ENCODE measurements around the gene WDR4.

WDR4 gene

DNA sequence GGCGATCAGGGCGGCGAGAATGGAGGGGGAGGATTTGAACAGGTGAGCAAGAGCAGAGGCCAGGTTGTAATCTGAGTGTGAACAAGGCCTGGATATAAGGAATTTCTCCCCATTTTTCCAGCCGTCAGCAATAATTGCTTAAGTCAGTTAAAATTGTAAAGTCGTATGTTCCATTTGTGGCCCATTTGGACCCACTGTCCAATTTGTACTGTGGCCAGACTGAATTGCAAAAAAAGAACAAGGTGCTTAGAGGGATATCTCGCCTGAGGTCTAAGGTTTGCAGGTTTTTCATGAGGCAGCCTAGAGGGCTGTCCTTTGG, 45.1 kb upstream of the WDR4 start:
- H4K20me1 ChIP-seq (ENCODE audit: control insufficient read depth, insufficient read depth, low read depth, low read length) = no peaks in the 10 kb centered on the region
- H3K4me3 ChIP-seq (ENCODE audit: low read length) = peak overlapping the region; percentile 63
- H3K4me2 ChIP-seq (ENCODE audit: low read length) = peak overlapping the region; percentile 78
- no peaks in the 10 kb centered on the region for H3K27me3 ChIP-seq (ENCODE audit: control insufficient read depth, low read length)
- H3K9me3 ChIP-seq (ENCODE audit: control insufficient read depth, insufficient read depth, low read length) = no peaks in the 10 kb centered on the region
- no peaks in the 10 kb centered on the region for H3K36me3 ChIP-seq (ENCODE audit: control insufficient read depth, low read length)
- no peak for TF ChIP-seq EZH2phosphoT487 (IDR thresholded peaks at IDR 0.05; ENCODE audit: borderline replicate concordance, low read length)
- TF ChIP-seq, protein P1, sequence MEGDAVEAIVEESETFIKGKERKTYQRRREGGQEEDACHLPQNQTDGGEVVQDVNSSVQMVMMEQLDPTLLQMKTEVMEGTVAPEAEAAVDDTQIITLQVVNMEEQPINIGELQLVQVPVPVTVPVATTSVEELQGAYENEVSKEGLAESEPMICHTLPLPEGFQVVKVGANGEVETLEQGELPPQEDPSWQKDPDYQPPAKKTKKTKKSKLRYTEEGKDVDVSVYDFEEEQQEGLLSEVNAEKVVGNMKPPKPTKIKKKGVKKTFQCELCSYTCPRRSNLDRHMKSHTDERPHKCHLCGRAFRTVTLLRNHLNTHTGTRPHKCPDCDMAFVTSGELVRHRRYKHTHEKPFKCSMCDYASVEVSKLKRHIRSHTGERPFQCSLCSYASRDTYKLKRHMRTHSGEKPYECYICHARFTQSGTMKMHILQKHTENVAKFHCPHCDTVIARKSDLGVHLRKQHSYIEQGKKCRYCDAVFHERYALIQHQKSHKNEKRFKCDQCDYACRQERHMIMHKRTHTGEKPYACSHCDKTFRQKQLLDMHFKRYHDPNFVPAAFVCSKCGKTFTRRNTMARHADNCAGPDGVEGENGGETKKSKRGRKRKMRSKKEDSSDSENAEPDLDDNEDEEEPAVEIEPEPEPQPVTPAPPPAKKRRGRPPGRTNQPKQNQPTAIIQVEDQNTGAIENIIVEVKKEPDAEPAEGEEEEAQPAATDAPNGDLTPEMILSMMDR (IDR thresholded peaks at IDR 0.05; ENCODE audit: low read depth, low read length, poor library complexity, severe bottlenecking) = no peak
- H3K4me1 ChIP-seq (ENCODE audit: control insufficient read depth, low read length) = peaks cover 16% of the 10 kb centered on the region
- no peaks in the 10 kb centered on the region for H3F3A ChIP-seq (ENCODE audit: control insufficient read depth, insufficient read depth)
- peak overlapping the region; percentile 41 for H3K27ac ChIP-seq (ENCODE audit: low read depth, low read length)
- H3K79me2 ChIP-seq (ENCODE audit: control insufficient read depth, low read length) = no peaks in the 10 kb centered on the region
- H3K9me2 ChIP-seq (replicated peaks; ENCODE audit: control insufficient read depth, low read length) = no peaks in the 10 kb centered on the region

DNA sequence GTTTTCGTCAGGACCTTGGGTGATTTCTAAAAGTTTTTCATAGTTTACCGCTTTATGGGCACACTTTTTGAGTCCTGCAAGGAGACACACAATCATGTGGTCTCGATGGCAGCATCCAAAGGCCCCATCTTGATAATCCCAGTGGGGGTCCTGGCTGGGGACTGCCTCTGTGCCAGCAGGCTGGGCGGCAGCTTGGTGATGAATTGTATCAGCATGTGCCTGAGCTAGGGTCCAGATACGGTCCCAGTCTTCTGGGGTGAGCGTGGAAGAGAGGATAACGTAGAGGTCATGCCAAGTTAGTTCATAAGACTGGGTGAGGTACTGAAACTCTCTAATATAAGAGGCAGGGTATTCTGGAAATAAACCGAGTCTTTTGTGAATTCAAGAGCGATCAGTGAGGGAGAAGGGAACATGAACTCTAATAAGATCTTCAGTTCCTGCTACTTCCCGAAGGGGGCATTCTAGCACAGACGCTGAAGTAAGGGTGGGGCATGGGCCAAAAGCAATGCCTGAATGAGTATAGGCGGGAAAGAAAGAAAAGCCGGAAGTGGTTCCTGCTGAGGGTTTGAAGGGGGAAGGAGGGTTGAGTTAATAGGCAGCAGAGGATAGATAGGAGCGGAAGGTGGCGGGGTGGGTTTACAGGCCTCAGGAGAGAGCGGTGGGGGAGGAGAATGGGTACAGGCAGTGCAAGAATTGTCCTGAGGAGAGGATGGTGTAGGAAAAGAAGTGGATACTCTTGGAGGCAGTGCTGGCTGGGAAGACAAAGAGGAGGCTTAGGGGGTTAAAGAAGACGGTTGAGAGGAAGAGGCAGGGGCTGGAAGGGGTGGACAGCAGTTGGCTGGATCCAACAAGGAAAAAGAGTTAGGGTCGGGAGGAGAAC, 44.5 kb upstream of the WDR4 start:
- H3K4me3 ChIP-seq (ENCODE audit: low read length) = peak overlapping the region; percentile 63
- H3K9me2 ChIP-seq (replicated peaks; ENCODE audit: control insufficient read depth, low read length) = no peaks in the 10 kb centered on the region
- no peaks in the 10 kb centered on the region for H4K20me1 ChIP-seq (ENCODE audit: control insufficient read depth, insufficient read depth, low read depth, low read length)
- no peaks in the 10 kb centered on the region for H3F3A ChIP-seq (ENCODE audit: control insufficient read depth, insufficient read depth)
- no peaks in the 10 kb centered on the region for H3K36me3 ChIP-seq (ENCODE audit: control insufficient read depth, low read length)
- TF ChIP-seq EZH2phosphoT487 (IDR thresholded peaks at IDR 0.05; ENCODE audit: borderline replicate concordance, low read length) = no peak
- TF ChIP-seq, protein P1 (IDR thresholded peaks at IDR 0.05; ENCODE audit: low read depth, low read length, poor library complexity, severe bottlenecking) = peak; percentile 78
- H3K4me1 ChIP-seq (ENCODE audit: control insufficient read depth, low read length) = peaks cover 16% of the 10 kb centered on the region
- H3K4me2 ChIP-seq (ENCODE audit: low read length) = peak overlapping the region; percentile 78
- no peaks in the 10 kb centered on the region for H3K79me2 ChIP-seq (ENCODE audit: control insufficient read depth, low read length)
- H3K27ac ChIP-seq (ENCODE audit: low read depth, low read length) = peak overlapping the region; percentile 41
- H3K9me3 ChIP-seq (ENCODE audit: control insufficient read depth, insufficient read depth, low read length) = no peaks in the 10 kb centered on the region
- H3K27me3 ChIP-seq (ENCODE audit: control insufficient read depth, low read length) = no peaks in the 10 kb centered on the region

DNA sequence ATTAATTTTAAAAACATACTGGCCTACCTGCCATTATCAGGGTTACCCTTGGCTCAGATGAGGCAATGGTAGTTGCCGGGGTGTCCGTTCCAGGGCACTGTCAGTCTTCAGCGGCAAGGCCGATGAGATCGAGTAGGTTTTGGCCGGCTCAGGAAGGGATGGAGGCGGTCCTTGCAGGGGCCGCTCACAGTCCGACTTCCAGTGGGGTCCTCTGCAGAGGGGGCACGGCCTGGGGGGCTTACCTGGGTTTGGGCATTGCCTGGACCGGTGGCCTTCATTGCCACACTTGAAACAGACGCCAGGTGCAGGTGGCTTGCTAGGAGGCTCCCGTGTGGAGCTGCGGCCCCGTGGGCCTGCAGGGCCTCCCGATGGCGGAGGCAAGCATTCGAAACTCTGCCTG, 43.6 kb upstream of the WDR4 start:
- Histone ChIP-seq H3F3A (ENCODE audit: control insufficient read depth, insufficient read depth) (no peaks in the 10 kb centered on the region), H3K27ac (ENCODE audit: low read depth, low read length) (no peak overlapping the region), H3K36me3 (ENCODE audit: control insufficient read depth, low read length) (no peaks in the 10 kb centered on the region), H4K20me1 (ENCODE audit: control insufficient read depth, insufficient read depth, low read depth, low read length) (no peaks in the 10 kb centered on the region), H3K27me3 (ENCODE audit: control insufficient read depth, low read length) (no peaks in the 10 kb centered on the region), H3K79me2 (ENCODE audit: control insufficient read depth, low read length) (no peaks in the 10 kb centered on the region), H3K9me2 (replicated peaks; ENCODE audit: control insufficient read depth, low read length) (no peaks in the 10 kb centered on the region), H3K4me3 (ENCODE audit: low read length) (no peak overlapping the region), H3K4me1 (ENCODE audit: control insufficient read depth, low read length) (peaks cover 16% of the 10 kb centered on the region), H3K4me2 (ENCODE audit: low read length) (no peak overlapping the region), H3K9me3 (ENCODE audit: control insufficient read depth, insufficient read depth, low read length) (no peaks in the 10 kb centered on the region)
- TF ChIP-seq, protein P1 (IDR thresholded peaks at IDR 0.05; ENCODE audit: low read depth, low read length, poor library complexity, severe bottlenecking) = no peak
- no peak for TF ChIP-seq EZH2phosphoT487 (IDR thresholded peaks at IDR 0.05; ENCODE audit: borderline replicate concordance, low read length)
